HEK293T (cell line): Measurements from ENCODE around the gene CLDN8.

Experiments
- CTCF ChIA-PET: fragments of 350-600 bp; formaldehyde crosslinking; extraction: SDS; loops from one replicate; lab custom pipeline; 2021; ENCODE audit warnings: antibody characterized with exemption, inconsistent platforms; lab: Yijun Ruan, JAX
- POLR2A ChIA-PET: fragments of 350-600 bp; formaldehyde crosslinking; extraction: SDS; loops from one replicate; lab custom pipeline; 2020; ENCODE audit warnings: antibody characterized with exemption, inconsistent platforms; lab: Yijun Ruan, JAX
- DNase-seq: peaks from one replicate; pipeline ENCODE4 v3.0.0; 2012; ENCODE audit warnings: mixed read lengths; ENCODE audit errors: extremely low spot score
- ARNT ChIP-seq: fragments of 450-650 bp; IDR thresholded peaks from 2 replicates; pipeline ENCODE4 v1.6.1; 2017; ENCODE audit warnings: mild to moderate bottlenecking
- BHLHE40 ChIP-seq: fragments of 450-650 bp; IDR thresholded peaks from 2 replicates; pipeline ENCODE4 v1.6.1; 2016; ENCODE audit warnings: mild to moderate bottlenecking, moderate library complexity, borderline replicate concordance
- CTBP1 ChIP-seq: fragments of 450-650 bp; IDR thresholded peaks from 2 replicates; pipeline ENCODE4 v1.6.1; 2016; ENCODE audit warnings: borderline replicate concordance
- ELF4 ChIP-seq: fragments of 450-650 bp; IDR thresholded peaks from 2 replicates; pipeline ENCODE4 v1.6.1; 2017; ENCODE audit warnings: antibody characterized with exemption
- FOXA1 ChIP-seq: fragments of 450-650 bp; IDR thresholded peaks from 2 replicates; pipeline ENCODE4 v1.6.1; 2016; ENCODE audit warnings: mild to moderate bottlenecking
- FOXK2 ChIP-seq: fragments of 450-650 bp; IDR thresholded peaks from 2 replicates; pipeline ENCODE4 v1.6.1; 2016; ENCODE audit warnings: mild to moderate bottlenecking
- FOXM1 ChIP-seq: fragments of 450-650 bp; IDR thresholded peaks from 2 replicates; pipeline ENCODE4 v1.6.1; 2017; ENCODE audit warnings: mild to moderate bottlenecking, borderline replicate concordance
- HDGF ChIP-seq: fragments of 450-650 bp; IDR thresholded peaks from 2 replicates; pipeline ENCODE4 v1.6.1; 2017; ENCODE audit warnings: antibody characterized with exemption, borderline replicate concordance
- L3MBTL2 ChIP-seq: fragments of 450-650 bp; conservative IDR thresholded peaks from 2 replicates; pipeline ENCODE4 v1.6.1; 2016; ENCODE audit warnings: mild to moderate bottlenecking
- LEF1 ChIP-seq: fragments of 450-650 bp; IDR thresholded peaks from 2 replicates; pipeline ENCODE4 v1.6.1; 2017; ENCODE audit warnings: mild to moderate bottlenecking, borderline replicate concordance
- NFRKB ChIP-seq: fragments of 450-650 bp; IDR thresholded peaks from 2 replicates; pipeline ENCODE4 v1.6.1; 2016; ENCODE audit warnings: mild to moderate bottlenecking, moderate library complexity
- SP1 ChIP-seq: fragments of 450-650 bp; IDR thresholded peaks from 2 replicates; pipeline ENCODE4 v1.6.1; 2017
- SUZ12 ChIP-seq: fragments of 450-650 bp; IDR thresholded peaks from 2 replicates; pipeline ENCODE4 v1.6.1; 2016; ENCODE audit warnings: mild to moderate bottlenecking
- TARDBP ChIP-seq: fragments of 450-650 bp; IDR thresholded peaks from 2 replicates; pipeline ENCODE4 v1.6.1; 2016
- ZNF384 ChIP-seq: fragments of 450-650 bp; IDR thresholded peaks from 2 replicates; pipeline ENCODE4 v1.6.1; 2016
- TF ChIP-seq, protein P1 (sequence below): fragments of 450-650 bp; IDR thresholded peaks from 2 replicates; pipeline ENCODE4 v1.6.1; 2016

The CLDN8 gene

DNA sequence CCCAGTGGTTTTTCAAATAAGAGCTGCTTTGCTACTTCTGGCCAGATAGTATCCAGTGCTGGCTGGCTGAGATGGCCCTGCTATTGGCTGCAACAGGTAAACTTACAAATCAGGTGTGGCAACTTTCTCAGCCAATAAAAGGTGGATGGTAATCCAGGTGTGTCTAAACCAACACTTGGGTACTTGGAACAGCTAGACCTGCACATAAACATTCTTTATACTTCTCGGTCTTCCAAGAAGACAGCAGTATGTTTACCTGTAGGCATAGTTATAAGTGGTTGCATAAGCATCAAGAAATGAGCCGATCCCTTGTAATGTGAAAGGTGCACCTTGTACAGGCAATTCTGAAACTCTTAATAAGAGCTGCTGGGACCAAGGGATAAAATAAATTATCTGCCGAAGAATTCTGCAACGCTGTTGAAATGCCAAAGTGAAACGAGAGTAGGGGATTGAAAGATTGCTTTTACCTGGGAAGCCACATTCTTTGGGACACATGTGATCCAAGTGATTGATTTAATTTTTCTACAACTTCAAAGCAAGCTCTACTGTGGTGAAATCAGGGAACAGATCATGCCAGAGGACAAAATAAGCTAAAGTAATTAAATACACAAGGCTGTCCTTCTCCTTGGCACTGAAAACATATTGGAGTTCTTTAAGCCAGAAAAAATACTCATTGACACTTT is at the start of gene CLDN8:
CLDN8 (minus strand) TSS at position 57 of the 683 bp plus-strand sequence. CDS start 172 bp downstream, outside the sequence.
- CTCF ChIA-PET = no interaction called here
- no peak for TF ChIP-seq HDGF
- TF ChIP-seq FOXM1 = no peak
- TF ChIP-seq ARNT = no peak
- TF ChIP-seq SUZ12 = no peak
- TF ChIP-seq TARDBP = no peak
- TF ChIP-seq ELF4 = no peak
- POLR2A ChIA-PET = no interaction called here
- DNase-seq = no peak

DNA sequence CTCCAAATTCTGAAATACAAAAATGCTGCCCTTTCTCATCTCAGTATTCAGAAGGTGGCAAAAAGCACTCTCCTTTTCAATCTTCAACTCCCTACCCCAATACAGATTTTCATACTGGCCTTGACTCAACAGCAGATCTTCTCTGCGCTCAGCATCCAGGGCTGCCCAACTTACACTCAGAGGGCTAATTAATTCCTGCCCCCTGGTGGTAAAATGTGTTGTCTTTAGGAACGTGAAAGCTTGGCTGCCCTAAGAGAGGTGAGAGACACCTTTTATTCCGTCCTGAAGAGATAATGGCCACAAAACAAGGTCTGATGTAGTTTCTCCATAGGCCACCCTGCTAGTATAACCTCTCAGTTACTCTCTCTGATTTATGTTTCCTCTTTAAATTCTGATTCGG is 41.9 kb upstream of the CLDN8 start:
- CTCF ChIA-PET = no interaction called here
- POLR2A ChIA-PET = no interaction called here
- peak; percentile 36 for DNase-seq
- TF ChIP-seq SUZ12 (no peak), LEF1 (no peak), TARDBP (no peak), ZNF384 (no peak), ELF4 (no peak), CTBP1 (no peak), NFRKB (no peak), HDGF (no peak), L3MBTL2 (no peak)
- TF ChIP-seq, protein P1, sequence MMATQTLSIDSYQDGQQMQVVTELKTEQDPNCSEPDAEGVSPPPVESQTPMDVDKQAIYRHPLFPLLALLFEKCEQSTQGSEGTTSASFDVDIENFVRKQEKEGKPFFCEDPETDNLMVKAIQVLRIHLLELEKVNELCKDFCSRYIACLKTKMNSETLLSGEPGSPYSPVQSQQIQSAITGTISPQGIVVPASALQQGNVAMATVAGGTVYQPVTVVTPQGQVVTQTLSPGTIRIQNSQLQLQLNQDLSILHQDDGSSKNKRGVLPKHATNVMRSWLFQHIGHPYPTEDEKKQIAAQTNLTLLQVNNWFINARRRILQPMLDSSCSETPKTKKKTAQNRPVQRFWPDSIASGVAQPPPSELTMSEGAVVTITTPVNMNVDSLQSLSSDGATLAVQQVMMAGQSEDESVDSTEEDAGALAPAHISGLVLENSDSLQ = no peak

DNA sequence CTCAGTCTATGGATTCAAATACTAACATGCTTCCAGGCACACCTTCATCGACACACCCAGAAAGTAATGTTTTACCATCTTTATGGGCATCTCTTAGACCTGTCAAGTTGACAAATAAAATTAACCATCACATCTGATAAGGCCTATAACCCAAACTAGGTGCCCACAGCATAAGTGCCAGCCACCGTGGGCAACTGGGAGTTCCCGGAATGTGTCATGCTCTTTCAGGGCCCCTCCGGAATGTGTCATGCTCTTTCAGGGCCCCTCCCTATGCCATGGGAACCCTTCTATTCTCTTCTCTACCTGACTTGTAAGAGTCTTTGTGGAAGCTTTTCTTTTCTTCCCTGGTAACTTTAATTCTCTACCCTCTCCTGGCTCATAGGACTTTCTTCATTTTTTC is 40.2 kb upstream of the CLDN8 start:
- POLR2A ChIA-PET = no interaction called here
- CTCF ChIA-PET = no interaction called here

DNA sequence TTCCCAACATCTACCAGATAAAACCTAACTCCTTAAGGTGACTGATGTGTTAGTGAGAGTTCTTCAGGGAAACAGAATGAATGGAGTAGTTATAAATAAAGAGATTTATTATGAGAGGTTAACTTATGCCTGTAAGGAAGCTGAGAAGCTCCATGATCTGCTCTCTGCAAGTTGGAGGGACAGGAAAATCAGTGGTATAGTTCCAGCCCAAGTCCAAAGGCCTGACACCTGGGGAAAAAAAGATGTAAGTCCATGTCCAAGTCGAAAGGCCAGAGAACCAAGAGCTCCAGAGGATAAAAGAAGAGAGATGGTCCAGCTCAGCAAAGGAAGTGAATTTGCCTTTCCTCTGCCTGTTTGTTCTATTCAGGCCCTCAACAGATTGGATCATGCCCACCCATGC is 39.8 kb upstream of the CLDN8 start:
- ChIA-PET CTCF (no interaction called here), POLR2A (no interaction called here)
- no peak for DNase-seq
- TF ChIP-seq HDGF (no peak), L3MBTL2 (no peak), ARNT (no peak), TARDBP (no peak), ELF4 (no peak), FOXM1 (no peak), NFRKB (no peak), LEF1 (no peak), FOXA1 (no peak), SUZ12 (no peak), ZNF384 (no peak), BHLHE40 (no peak), SP1 (no peak), FOXK2 (no peak), CTBP1 (no peak)
- TF ChIP-seq, protein P1 = no peak

More for the DNA sequence above, 40.2 kb upstream of the CLDN8 start:
- no peak for DNase-seq
- TF ChIP-seq, protein P1 = no peak
- TF ChIP-seq ZNF384 (no peak), CTBP1 (no peak), TARDBP (no peak), FOXM1 (no peak), L3MBTL2 (no peak), BHLHE40 (no peak), SP1 (no peak), NFRKB (no peak), HDGF (no peak), ELF4 (no peak), SUZ12 (no peak), FOXK2 (no peak), LEF1 (no peak), FOXA1 (no peak), ARNT (no peak)

DNA sequence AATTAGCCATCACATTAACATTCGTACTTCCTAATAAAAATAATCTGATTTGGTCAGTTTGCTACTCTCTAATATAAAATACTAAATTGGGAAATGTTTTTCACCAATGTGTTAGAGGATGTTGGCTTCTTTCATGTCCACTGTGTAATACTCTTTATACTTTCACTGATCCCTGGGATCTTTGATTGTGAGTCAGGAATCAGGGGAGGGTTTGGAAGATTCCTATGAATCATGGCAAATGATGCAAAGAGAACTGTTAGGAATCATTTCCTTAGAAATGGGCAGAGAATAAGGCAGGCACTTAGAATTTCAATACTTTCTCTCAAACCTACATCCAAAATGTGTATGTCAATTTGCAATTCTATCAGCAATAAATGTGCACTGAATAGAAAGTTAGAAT is 35.9 kb upstream of the CLDN8 start:
- POLR2A ChIA-PET = no interaction called here
- no peak for TF ChIP-seq ARNT
- TF ChIP-seq, protein P1 = no peak
- TF ChIP-seq ELF4 = no peak
- no peak for TF ChIP-seq LEF1
- no peak for TF ChIP-seq SP1
- no peak for TF ChIP-seq CTBP1
- TF ChIP-seq SUZ12 = no peak
- TF ChIP-seq L3MBTL2 = no peak
- no peak for TF ChIP-seq NFRKB
- TF ChIP-seq FOXK2 = no peak
- no peak for TF ChIP-seq FOXA1
- no peak for TF ChIP-seq ZNF384
- TF ChIP-seq HDGF = no peak
- no peak for TF ChIP-seq FOXM1
- no peak for TF ChIP-seq TARDBP
- TF ChIP-seq BHLHE40 = no peak
- CTCF ChIA-PET = no interaction called here
- no peak for DNase-seq
